Smooth muscle cell (in vitro differentiated cells): Measurements from ENCODE around the gene TACC2. TPM values are rescaled to one million over a fixed set of nuclear protein-coding genes. Genes with fewer than 3 reads are reported as not detected.

Experiments used
- DNase-seq: peaks from one replicate; lab custom pipeline; 2025; ENCODE audit not compliant: unreplicated experiment; lab: John Stamatoyannopoulos, UW
- H2AFZ ChIP-seq: fragments of 200-600 bp; sonication (generic); 2 replicates; pipeline ENCODE4 v1.6.0; 2016; ENCODE audit warnings: antibody characterized with exemption, low read depth, mild to moderate bottlenecking
- H3F3A ChIP-seq: fragments of 200-600 bp; sonication (generic); 2 replicates; pipeline ENCODE4 v1.6.0; 2017; ENCODE audit warnings: antibody characterized with exemption, low read depth
- H3K27ac ChIP-seq: fragments of 200-600 bp; sonication (generic); 2 replicates; pipeline ENCODE4 v1.5.1; 2016; ENCODE audit warnings: low read depth, mild to moderate bottlenecking
- H3K27me3 ChIP-seq: fragments of 200-600 bp; sonication (generic); 2 replicates; pipeline ENCODE4 v1.6.1; 2016; ENCODE audit warnings: low read depth, mild to moderate bottlenecking
- H3K36me3 ChIP-seq: fragments of 200-600 bp; sonication (generic); 2 replicates; pipeline ENCODE4 v1.5.1; 2016; ENCODE audit warnings: low read depth
- H3K4me1 ChIP-seq: fragments of 200-600 bp; sonication (generic); 2 replicates; pipeline ENCODE4 v1.5.1; 2016; ENCODE audit warnings: low read depth
- H3K4me2 ChIP-seq: fragments of 200-600 bp; sonication (generic); 2 replicates; pipeline ENCODE4 v1.6.0; 2016; ENCODE audit warnings: mild to moderate bottlenecking
- H3K4me3 ChIP-seq: fragments of 200-600 bp; sonication (generic); 2 replicates; pipeline ENCODE4 v1.5.1; 2016; ENCODE audit warnings: mild to moderate bottlenecking
- H3K79me2 ChIP-seq: fragments of 200-600 bp; sonication (generic); 2 replicates; pipeline ENCODE4 v1.6.0; 2016; ENCODE audit warnings: low read depth, mild to moderate bottlenecking
- H3K9ac ChIP-seq: fragments of 200-600 bp; sonication (generic); 2 replicates; pipeline ENCODE4 v1.6.0; 2016; ENCODE audit warnings: low read depth
- H3K9me3 ChIP-seq: fragments of 200-600 bp; sonication (generic); replicated peaks from 2 replicates; pipeline ENCODE4 v1.5.1; 2016; ENCODE audit warnings: low read depth
- H4K20me1 ChIP-seq: fragments of 200-600 bp; sonication (generic); 2 replicates; pipeline ENCODE4 v1.6.0; 2016; ENCODE audit warnings: low read depth
- CTCF ChIP-seq: fragments of 200-600 bp; sonication (generic); IDR thresholded peaks from 2 replicates; pipeline ENCODE4 v1.5.1; 2017; ENCODE audit warnings: borderline replicate concordance, mild to moderate bottlenecking, antibody characterized with exemption; ENCODE audit not compliant: insufficient read depth, poor library complexity, severe bottlenecking
- WGBS: methylation state at CpG from one replicate; pipeline ENCODE4 v1.1.7; 2016; ENCODE audit warnings: low lambda C conversion rate; 5-methylcytosine and 5-hydroxymethylcytosine counted together
- polyA plus RNA-seq: library from polyadenylated mRNA; unstranded; fragments of >200 nt; fragmentation: Nextera tagmentation; extraction: Ambion mirVana; gene quantifications from 2 replicates; pipeline ENCODE4 v1.2.1, GENCODE V29; 2016
- total RNA-seq: library from RNA; depleted of rRNA; stranded (reverse); fragments of >200 nt; gene quantifications from 2 replicates; pipeline ENCODE4 v1.2.3, GENCODE V29; 2014

The TACC2 gene
- total and polyA plus RNA-seq, 2 experiments from 2014 or later: 2.8 to 7.6 TPM

DNA sequence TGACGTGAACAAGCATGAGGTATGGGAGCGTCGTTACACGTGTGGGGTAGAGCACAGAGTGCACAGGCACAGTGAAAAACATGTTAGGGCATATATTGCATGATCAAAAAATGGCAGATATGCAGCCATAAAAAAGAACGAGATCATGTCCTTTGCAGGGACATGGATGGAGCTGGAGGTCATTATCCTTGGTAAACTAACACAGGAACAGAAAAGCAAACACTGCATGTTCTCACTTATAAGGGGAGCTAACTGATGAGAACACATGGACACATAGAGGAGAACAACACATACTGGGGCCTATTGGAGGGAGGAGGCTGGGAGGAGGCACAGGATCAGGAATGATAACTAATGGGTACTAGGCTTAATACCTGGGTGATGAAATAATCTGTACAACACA is 66.3 kb downstream of the TACC2 start:
- Histone ChIP-seq H3F3A (no peaks in the 10 kb centered on the region), H3K4me2 (no peak overlapping the region), H3K4me3 (no peak overlapping the region), H3K4me1 (no peaks in the 10 kb centered on the region), H3K9ac (no peak overlapping the region), H2AFZ (no peak overlapping the region), H3K27ac (no peak overlapping the region), H3K27me3 (no peaks in the 10 kb centered on the region), H3K9me3 (no peaks in the 10 kb centered on the region), H4K20me1 (no peaks in the 10 kb centered on the region), H3K79me2 (no peaks in the 10 kb centered on the region), H3K36me3 (no peaks in the 10 kb centered on the region)
- no peak for TF ChIP-seq CTCF
- WGBS: 98% methylated on average over 5 of the region's 5 CpGs
- DNase-seq: no peak

DNA sequence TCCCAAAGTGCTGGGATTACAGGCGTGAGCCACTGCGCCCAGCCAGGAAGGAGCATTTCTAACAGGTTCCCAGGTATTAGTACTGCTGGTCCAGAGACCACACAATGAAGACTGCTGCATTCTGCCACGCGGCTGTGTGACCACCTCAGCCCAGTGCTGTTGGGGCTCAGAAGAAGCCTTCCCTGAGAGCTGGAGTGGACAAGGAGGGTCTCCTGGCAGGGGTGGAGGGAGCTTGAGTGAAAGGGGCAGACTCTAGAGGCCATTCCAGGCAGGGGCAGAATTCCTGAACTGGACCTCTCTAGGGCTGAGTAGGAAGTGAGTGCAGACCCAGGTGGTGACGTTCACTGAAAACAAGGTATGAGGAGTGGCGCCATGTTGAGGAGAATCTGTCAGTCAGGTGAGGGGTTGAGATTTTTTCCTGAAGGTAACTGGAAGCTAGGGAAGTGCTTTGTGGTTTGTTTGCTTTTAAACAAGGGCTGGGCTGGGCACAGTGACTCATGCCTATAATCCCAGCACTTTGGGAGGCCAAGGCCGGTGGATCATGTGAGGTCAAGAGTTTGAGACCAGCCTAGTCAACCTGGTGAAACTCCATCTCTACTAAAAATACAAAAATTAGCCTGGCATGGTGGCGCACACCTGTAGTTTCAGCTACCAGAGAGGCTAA is 67.6 kb downstream of the TACC2 start:
- no peak overlapping the region for H3K4me3 ChIP-seq
- TF ChIP-seq CTCF: no peak
- H4K20me1 ChIP-seq: no peaks in the 10 kb centered on the region
- H3K27ac ChIP-seq: no peak overlapping the region
- no peaks in the 10 kb centered on the region for H3F3A ChIP-seq
- H3K27me3 ChIP-seq: no peaks in the 10 kb centered on the region
- no peaks in the 10 kb centered on the region for H3K9me3 ChIP-seq
- no peak overlapping the region for H3K9ac ChIP-seq
- no peaks in the 10 kb centered on the region for H3K36me3 ChIP-seq
- WGBS: 86% methylated on average over 8 of the region's 8 CpGs
- DNase-seq: no peak
- H3K4me2 ChIP-seq: no peak overlapping the region
- no peaks in the 10 kb centered on the region for H3K4me1 ChIP-seq
- H3K79me2 ChIP-seq: no peaks in the 10 kb centered on the region
- H2AFZ ChIP-seq: no peak overlapping the region

DNA sequence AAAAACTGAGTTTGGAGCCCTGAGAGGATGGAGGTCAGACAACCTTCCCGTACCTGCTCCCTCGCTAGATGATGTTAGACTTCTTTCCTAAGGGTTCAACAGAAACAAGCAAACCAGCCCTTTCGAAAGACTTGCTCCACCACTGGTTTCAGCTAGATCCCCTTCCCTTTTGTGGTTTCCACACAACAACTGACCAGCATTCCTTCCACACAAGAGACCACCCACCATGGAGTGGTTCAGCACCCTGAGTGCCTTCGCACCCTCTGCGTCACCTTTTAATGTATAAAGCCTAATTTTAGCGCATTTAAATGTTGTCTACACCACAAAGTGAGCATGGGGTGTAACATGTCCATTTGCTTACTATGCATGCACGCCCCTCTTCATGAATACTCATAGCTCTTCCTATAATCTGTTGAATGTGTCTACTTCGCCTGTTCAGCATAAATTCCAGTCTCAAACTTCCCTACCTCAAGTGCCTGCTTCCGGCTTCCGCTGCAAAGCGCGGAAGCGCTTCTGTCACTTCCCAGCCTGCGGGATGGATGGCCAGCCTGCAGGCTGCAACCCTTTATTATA is 69.0 kb downstream of the TACC2 start:
- H3K9ac ChIP-seq: no peak overlapping the region
- no peaks in the 10 kb centered on the region for H3K36me3 ChIP-seq
- H3F3A ChIP-seq: no peaks in the 10 kb centered on the region
- no peak overlapping the region for H3K27ac ChIP-seq
- no peaks in the 10 kb centered on the region for H3K4me1 ChIP-seq
- H3K4me3 ChIP-seq: no peak overlapping the region
- no peak for DNase-seq
- H3K27me3 ChIP-seq: no peaks in the 10 kb centered on the region
- no peaks in the 10 kb centered on the region for H3K9me3 ChIP-seq
- H2AFZ ChIP-seq: no peak overlapping the region
- WGBS: 83% methylated on average over 14 of the region's 14 CpGs
- H4K20me1 ChIP-seq: no peaks in the 10 kb centered on the region
- no peak overlapping the region for H3K4me2 ChIP-seq
- no peak for TF ChIP-seq CTCF
- H3K79me2 ChIP-seq: no peaks in the 10 kb centered on the region

DNA sequence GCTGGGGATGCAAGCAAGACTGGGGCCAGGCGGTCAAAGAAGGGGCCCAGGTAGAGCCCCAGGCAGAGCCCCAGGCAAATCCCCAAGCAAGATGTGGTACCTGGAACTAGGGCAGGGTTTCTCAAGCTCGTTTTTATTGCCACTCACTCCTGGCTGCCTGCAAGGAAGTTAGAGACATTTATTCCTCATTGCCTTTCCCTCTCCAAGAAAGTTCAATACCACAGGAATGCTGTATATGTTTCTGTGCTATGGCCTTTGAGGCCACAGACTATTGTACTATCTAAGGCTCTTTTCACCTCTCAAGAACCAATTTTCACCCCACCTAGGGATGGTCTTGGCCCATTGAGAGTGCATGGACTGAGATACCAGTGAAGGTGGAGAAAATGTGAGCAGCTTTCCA is 71.3 kb downstream of the TACC2 start:
- Histone ChIP-seq H3K27ac (no peak overlapping the region), H4K20me1 (no peaks in the 10 kb centered on the region), H3K9ac (no peak overlapping the region), H3K4me3 (no peak overlapping the region), H3K4me1 (peaks cover 3% of the 10 kb centered on the region), H3K79me2 (no peaks in the 10 kb centered on the region), H3K36me3 (no peaks in the 10 kb centered on the region), H3K9me3 (no peaks in the 10 kb centered on the region), H3F3A (no peaks in the 10 kb centered on the region), H3K27me3 (peaks cover 2% of the 10 kb centered on the region), H2AFZ (no peak overlapping the region), H3K4me2 (no peak overlapping the region)
- no peak for DNase-seq
- no peak for TF ChIP-seq CTCF
- 60% methylated on average over 2 of the region's 2 CpGs for WGBS
